Measurements from ENCODE around the gene SNAP25.

The SNAP25 gene

GRCh38 chr20:10288954-10289646, 70.5 kb downstream of the SNAP25 start:
- no peak for TF ChIP-seq CTCF (IDR thresholded peaks at IDR 0.05; ENCODE audit: low read depth, low read length)
- no peak overlapping the region for H3K4me3 ChIP-seq (ENCODE audit: low read depth, low read length)

- no peak for TF ChIP-seq CTCF (IDR thresholded peaks at IDR 0.05; ENCODE audit: low read depth, low read length)
- no peak overlapping the region for H3K4me3 ChIP-seq (ENCODE audit: low read depth, low read length)
These were observed 73.1 kb downstream of the SNAP25 start for GRCh38 chr20:10291568-10292248.

GRCh38 chr20:10297223-10297622, 78.6 kb downstream of the SNAP25 start:
- H3K4me3 ChIP-seq (ENCODE audit: low read depth, low read length): no peak overlapping the region
- no peak for TF ChIP-seq CTCF (IDR thresholded peaks at IDR 0.05; ENCODE audit: low read depth, low read length)

- H3K4me3 ChIP-seq (ENCODE audit: low read depth, low read length): no peak overlapping the region
- no peak for TF ChIP-seq CTCF (IDR thresholded peaks at IDR 0.05; ENCODE audit: low read depth, low read length)
These were observed 79.1 kb downstream of the SNAP25 start for GRCh38 chr20:10297684-10298240.

- no peak overlapping the region for H3K4me3 ChIP-seq (ENCODE audit: low read depth, low read length)
These were observed 82.2 kb downstream of the SNAP25 start for GRCh38 chr20:10300582-10301446.

GRCh38 chr20:10303852-10304251, 85.2 kb downstream of the SNAP25 start:
- TF ChIP-seq CTCF (IDR thresholded peaks at IDR 0.05; ENCODE audit: low read depth, low read length): no peak
- no peak overlapping the region for H3K4me3 ChIP-seq (ENCODE audit: low read depth, low read length)

More at GRCh38 chr20:10300582-10301446, 82.2 kb downstream of the SNAP25 start:
- no peak for TF ChIP-seq CTCF (IDR thresholded peaks at IDR 0.05; ENCODE audit: low read depth, low read length)

All from WI38 (cell line).